ENCODE results near the gene AUTS2.

AUTS2 gene

DNA sequence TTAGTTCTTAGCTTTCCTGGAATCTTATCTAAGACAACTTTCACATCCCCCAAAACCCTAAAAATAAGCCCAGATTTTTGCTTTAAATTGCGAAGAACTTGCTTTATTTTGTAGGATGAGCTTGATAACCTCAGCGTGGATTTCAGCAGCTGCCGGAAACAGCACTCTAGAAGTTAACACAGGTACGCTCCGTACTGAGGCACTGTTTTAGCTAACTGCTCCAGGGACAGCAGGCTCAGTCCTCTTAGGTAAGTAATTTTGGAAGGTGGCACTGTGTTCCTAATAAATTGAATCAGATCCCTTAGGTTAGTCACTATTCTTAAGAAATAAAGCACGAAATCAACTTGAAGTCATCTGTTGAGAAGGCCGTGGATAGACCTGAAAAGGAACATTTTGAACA is 2.2 kb upstream of the AUTS2 start:
- DNase-seq = no peak
- no peak overlapping the region for H3K4me3 Mint-ChIP-seq
- peaks cover 38% of the 10 kb centered on the region for H3K27me3 Mint-ChIP-seq
- H3K9me3 Mint-ChIP-seq = no peaks in the 10 kb centered on the region
- H3K36me3 Mint-ChIP-seq (ENCODE audit: low read depth) = no peaks in the 10 kb centered on the region
- H3K27ac Mint-ChIP-seq = no peak overlapping the region
- peaks cover 14% of the 10 kb centered on the region for H3K4me1 Mint-ChIP-seq (ENCODE audit: low read depth)

- Mint-ChIP-seq H3K9me3 (no peaks in the 10 kb centered on the region), H3K27me3 (peaks cover 38% of the 10 kb centered on the region)
Measured at GRCh38 chr7:69596723-69597277, 1.5 kb upstream of the AUTS2 start.

GRCh38 chr7:69597278-69598076 is 798 bp upstream of the AUTS2 start:
- no peaks in the 10 kb centered on the region for H3K36me3 Mint-ChIP-seq (ENCODE audit: low read depth)
- peaks cover 35% of the 10 kb centered on the region for H3K27me3 Mint-ChIP-seq
- no peak overlapping the region for H3K27ac Mint-ChIP-seq
- peak overlapping the region; percentile 45 for H3K4me3 Mint-ChIP-seq
- DNase-seq = peak; percentile 49
- no peaks in the 10 kb centered on the region for H3K9me3 Mint-ChIP-seq
- H3K4me1 Mint-ChIP-seq (ENCODE audit: low read depth) = peaks cover 14% of the 10 kb centered on the region

More at GRCh38 chr7:69596723-69597277, 1.5 kb upstream of the AUTS2 start:
- Mint-ChIP-seq H3K4me3 (peak overlapping the region; percentile 45), H3K27ac (no peak overlapping the region), H3K36me3 (ENCODE audit: low read depth) (no peaks in the 10 kb centered on the region), H3K4me1 (ENCODE audit: low read depth) (peaks cover 14% of the 10 kb centered on the region)
- no peak for DNase-seq

- peaks cover 33% of the 10 kb centered on the region for H3K27me3 Mint-ChIP-seq
- peak overlapping the region; percentile 67 for H3K27ac Mint-ChIP-seq
- H3K36me3 Mint-ChIP-seq (ENCODE audit: low read depth) = no peaks in the 10 kb centered on the region
- peak overlapping the region; percentile 80 for H3K4me3 Mint-ChIP-seq
- peaks cover 14% of the 10 kb centered on the region for H3K4me1 Mint-ChIP-seq (ENCODE audit: low read depth)
- H3K9me3 Mint-ChIP-seq = no peaks in the 10 kb centered on the region
- no peak for DNase-seq
Measured at GRCh38 chr7:69598487-69599285, 411 bp downstream of the AUTS2 start.

- DNase-seq = peak; percentile 37
- Mint-ChIP-seq H3K9me3 (no peaks in the 10 kb centered on the region), H3K27me3 (peaks cover 32% of the 10 kb centered on the region), H3K36me3 (ENCODE audit: low read depth) (no peaks in the 10 kb centered on the region), H3K4me3 (peak overlapping the region; percentile 80), H3K4me1 (ENCODE audit: low read depth) (peaks cover 14% of the 10 kb centered on the region), H3K27ac (peak overlapping the region; percentile 67)
Measured at GRCh38 chr7:69599286-69599954, 1.1 kb downstream of the AUTS2 start.

- H3K27ac Mint-ChIP-seq = no peak overlapping the region
- no peaks in the 10 kb centered on the region for H3K36me3 Mint-ChIP-seq (ENCODE audit: low read depth)
- H3K27me3 Mint-ChIP-seq = peaks cover 27% of the 10 kb centered on the region
- peak overlapping the region; percentile 58 for H3K4me3 Mint-ChIP-seq
- H3K4me1 Mint-ChIP-seq (ENCODE audit: low read depth) = peaks cover 14% of the 10 kb centered on the region
- H3K9me3 Mint-ChIP-seq = no peaks in the 10 kb centered on the region
- no peak for DNase-seq
Measured at GRCh38 chr7:69599955-69600709, 1.9 kb downstream of the AUTS2 start.

- Mint-ChIP-seq H3K27ac (no peak overlapping the region), H3K4me1 (ENCODE audit: low read depth) (peaks cover 14% of the 10 kb centered on the region), H3K9me3 (no peaks in the 10 kb centered on the region), H3K36me3 (ENCODE audit: low read depth) (no peaks in the 10 kb centered on the region), H3K27me3 (peaks cover 21% of the 10 kb centered on the region), H3K4me3 (no peak overlapping the region)
- DNase-seq = no peak
Measured at GRCh38 chr7:69600710-69601519, 2.6 kb downstream of the AUTS2 start.

GRCh38 chr7:69602522-69602921 is 4.2 kb downstream of the AUTS2 start:
- H3K4me3 Mint-ChIP-seq = no peak overlapping the region
- H3K9me3 Mint-ChIP-seq = no peaks in the 10 kb centered on the region
- H3K27me3 Mint-ChIP-seq = peaks cover 14% of the 10 kb centered on the region
- DNase-seq = no peak
- H3K27ac Mint-ChIP-seq = no peak overlapping the region
- no peaks in the 10 kb centered on the region for H3K36me3 Mint-ChIP-seq (ENCODE audit: low read depth)
- H3K4me1 Mint-ChIP-seq (ENCODE audit: low read depth) = peaks cover 11% of the 10 kb centered on the region

- Mint-ChIP-seq H3K36me3 (ENCODE audit: low read depth) (no peaks in the 10 kb centered on the region), H3K27me3 (peaks cover 21% of the 10 kb centered on the region), H3K27ac (no peak overlapping the region), H3K9me3 (no peaks in the 10 kb centered on the region), H3K4me3 (no peak overlapping the region), H3K4me1 (ENCODE audit: low read depth) (peaks cover 11% of the 10 kb centered on the region)
- DNase-seq = no peak
Measured at GRCh38 chr7:69603351-69603750, 5.1 kb downstream of the AUTS2 start.

DNA sequence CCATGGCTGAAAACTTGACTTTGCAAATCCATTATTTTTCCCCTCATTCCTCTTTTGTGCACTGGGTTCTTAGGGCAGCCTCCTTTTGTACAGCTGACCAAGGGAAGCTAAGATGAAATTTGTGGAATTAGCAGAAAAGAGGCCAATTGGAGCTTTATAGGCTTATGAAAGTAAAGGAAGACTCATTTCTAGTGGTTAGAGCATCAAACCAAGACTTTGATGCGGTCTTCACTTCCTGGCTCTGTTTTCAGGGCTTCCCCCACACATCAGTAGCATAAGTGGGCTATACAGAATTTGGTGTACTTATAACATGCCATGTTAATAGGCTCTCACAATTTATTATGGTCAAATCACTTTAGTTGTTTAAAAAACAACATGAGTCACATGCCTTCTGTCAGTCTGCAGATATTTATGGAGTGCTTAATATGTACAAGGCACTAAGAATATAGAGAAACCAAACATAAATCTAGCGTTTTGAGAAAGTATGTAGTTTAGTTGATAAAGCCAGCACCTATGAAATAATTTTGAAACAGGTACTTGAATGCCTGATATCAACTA is 5.7 kb downstream of the AUTS2 start:
- H3K9me3 Mint-ChIP-seq = no peaks in the 10 kb centered on the region
- peaks cover 9% of the 10 kb centered on the region for H3K4me1 Mint-ChIP-seq (ENCODE audit: low read depth)
- peaks cover 24% of the 10 kb centered on the region for H3K27me3 Mint-ChIP-seq
- no peak overlapping the region for H3K4me3 Mint-ChIP-seq
- H3K36me3 Mint-ChIP-seq (ENCODE audit: low read depth) = no peaks in the 10 kb centered on the region
- no peak for DNase-seq
- H3K27ac Mint-ChIP-seq = no peak overlapping the region

- Mint-ChIP-seq H3K9me3 (no peaks in the 10 kb centered on the region), H3K4me3 (no peak overlapping the region), H3K27ac (no peak overlapping the region), H3K4me1 (ENCODE audit: low read depth) (peaks cover 2% of the 10 kb centered on the region), H3K36me3 (ENCODE audit: low read depth) (no peaks in the 10 kb centered on the region), H3K27me3 (peaks cover 20% of the 10 kb centered on the region)
- no peak for DNase-seq
Measured at GRCh38 chr7:69605070-69605469, 6.8 kb downstream of the AUTS2 start.

DNA sequence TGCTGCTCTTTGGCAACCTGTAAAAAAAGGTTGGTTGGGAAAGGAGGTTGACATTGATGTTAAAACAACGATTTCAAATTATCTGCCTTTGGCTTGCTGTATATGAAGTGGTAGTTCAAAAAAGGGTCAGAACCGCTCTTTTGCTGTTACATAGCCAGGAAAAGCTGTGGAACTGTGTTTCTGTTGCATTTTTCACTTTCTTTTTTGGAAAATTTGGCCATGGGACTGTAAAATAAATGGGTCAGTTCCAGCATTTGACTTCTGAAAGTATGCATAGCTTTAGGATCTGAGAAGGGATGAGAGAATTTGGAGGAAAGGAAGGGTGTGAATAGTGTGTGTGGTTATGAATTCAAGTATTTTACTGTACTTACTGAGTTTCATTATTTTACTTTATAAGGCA is 7.3 kb downstream of the AUTS2 start:
- DNase-seq = no peak
- Mint-ChIP-seq H3K9me3 (no peaks in the 10 kb centered on the region), H3K36me3 (ENCODE audit: low read depth) (no peaks in the 10 kb centered on the region), H3K4me1 (ENCODE audit: low read depth) (no peaks in the 10 kb centered on the region), H3K4me3 (no peak overlapping the region), H3K27ac (no peak overlapping the region), H3K27me3 (peaks cover 20% of the 10 kb centered on the region)

DNA sequence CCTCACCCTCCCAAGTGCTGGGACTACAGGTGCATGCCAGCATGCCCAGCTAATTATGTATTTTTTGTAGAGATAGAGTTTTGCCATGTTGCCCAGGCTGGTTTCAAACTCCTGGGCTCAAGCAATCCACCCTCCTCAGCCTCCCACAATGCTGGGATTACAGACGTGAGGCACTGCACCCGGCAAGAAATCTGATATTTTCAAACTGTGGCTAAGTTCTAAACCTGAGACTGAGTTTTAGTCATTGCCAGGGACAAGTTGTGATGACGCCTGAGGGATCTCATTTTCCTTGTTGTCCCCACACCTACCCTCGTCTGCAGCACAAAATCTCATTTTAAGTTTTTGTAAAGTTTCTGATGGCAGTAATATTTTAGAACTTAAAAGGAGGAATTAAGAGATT is 9.8 kb downstream of the AUTS2 start:
- Mint-ChIP-seq H3K9me3 (no peaks in the 10 kb centered on the region), H3K27ac (no peak overlapping the region), H3K36me3 (ENCODE audit: low read depth) (no peaks in the 10 kb centered on the region), H3K4me3 (no peak overlapping the region), H3K4me1 (ENCODE audit: low read depth) (no peaks in the 10 kb centered on the region), H3K27me3 (peaks cover 20% of the 10 kb centered on the region)
- no peak for DNase-seq

Data from activated T-cell treated with anti-CD3 and anti-CD28 coated beads, Interleukin-2, amount 50 U/mL, for 24 hours (primary cell).